ENCODE results near the gene ABO.

- TF ChIP-seq, protein P1, sequence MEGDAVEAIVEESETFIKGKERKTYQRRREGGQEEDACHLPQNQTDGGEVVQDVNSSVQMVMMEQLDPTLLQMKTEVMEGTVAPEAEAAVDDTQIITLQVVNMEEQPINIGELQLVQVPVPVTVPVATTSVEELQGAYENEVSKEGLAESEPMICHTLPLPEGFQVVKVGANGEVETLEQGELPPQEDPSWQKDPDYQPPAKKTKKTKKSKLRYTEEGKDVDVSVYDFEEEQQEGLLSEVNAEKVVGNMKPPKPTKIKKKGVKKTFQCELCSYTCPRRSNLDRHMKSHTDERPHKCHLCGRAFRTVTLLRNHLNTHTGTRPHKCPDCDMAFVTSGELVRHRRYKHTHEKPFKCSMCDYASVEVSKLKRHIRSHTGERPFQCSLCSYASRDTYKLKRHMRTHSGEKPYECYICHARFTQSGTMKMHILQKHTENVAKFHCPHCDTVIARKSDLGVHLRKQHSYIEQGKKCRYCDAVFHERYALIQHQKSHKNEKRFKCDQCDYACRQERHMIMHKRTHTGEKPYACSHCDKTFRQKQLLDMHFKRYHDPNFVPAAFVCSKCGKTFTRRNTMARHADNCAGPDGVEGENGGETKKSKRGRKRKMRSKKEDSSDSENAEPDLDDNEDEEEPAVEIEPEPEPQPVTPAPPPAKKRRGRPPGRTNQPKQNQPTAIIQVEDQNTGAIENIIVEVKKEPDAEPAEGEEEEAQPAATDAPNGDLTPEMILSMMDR (IDR thresholded peaks at IDR 0.05; ENCODE audit: borderline replicate concordance, extremely low read depth, low read length, poor library complexity, severe bottlenecking): no peak
- TF ChIP-seq EZH2 (IDR thresholded peaks at IDR 0.05; ENCODE audit: borderline replicate concordance, low read depth, low read length, severe bottlenecking): no peak
These were observed 11.5 kb upstream of the ABO start for GRCh38 chr9:133286523-133286922.
